Activated gamma-delta T cell treated with anti-CD3 and anti-CD28 coated beads, Interleukin-2, amount 50 U/mL, for 16 hours (primary cell): ENCODE data around the gene TNRC6A.
"Not testable (repeated sequence)": the region's sequence is repeated elsewhere in the genome, so short reads cannot be mapped to it uniquely, and the experiment has no call there.

Experiments
- DNase-seq: peaks from one replicate; pipeline ENCODE4 v3.0.0-alpha.2; 2020; ENCODE audit warnings: low read depth

Gene TNRC6A

GRCh38 chr16:24728011-24728410 is 1.4 kb upstream of the TNRC6A start:
- DNase-seq, result no peak

- DNase-seq, result no peak
Observed at GRCh38 chr16:24728891-24729242, 584 bp upstream of the TNRC6A start.

- peak; percentile 9 for DNase-seq
Observed at GRCh38 chr16:24729951-24730815, 732 bp downstream of the TNRC6A start.

GRCh38 chr16:24730914-24731313 is 1.5 kb downstream of the TNRC6A start:
- no peak for DNase-seq

GRCh38 chr16:24731722-24732419 is 2.4 kb downstream of the TNRC6A start:
- no peak for DNase-seq

- no peak for DNase-seq
Observed at GRCh38 chr16:24734382-24734781, 4.9 kb downstream of the TNRC6A start.

- DNase-seq, result no peak
Observed at GRCh38 chr16:24736758-24737157, 7.3 kb downstream of the TNRC6A start.

- DNase-seq, result no peak
Observed at GRCh38 chr16:24737391-24737871, 8.0 kb downstream of the TNRC6A start.

- DNase-seq, result no peak
Observed at GRCh38 chr16:24737916-24738594, 8.6 kb downstream of the TNRC6A start.

- no peak for DNase-seq
Observed at GRCh38 chr16:24738895-24739294, 9.4 kb downstream of the TNRC6A start.

- no peak for DNase-seq
Observed at GRCh38 chr16:24741862-24742261, 12.4 kb downstream of the TNRC6A start.

GRCh38 chr16:24742610-24743009 is 13.2 kb downstream of the TNRC6A start:
- DNase-seq, result not testable (repeated sequence)

- no peak for DNase-seq
Observed at GRCh38 chr16:24745391-24745790, 15.9 kb downstream of the TNRC6A start.

- DNase-seq, result no peak
Observed at GRCh38 chr16:24745791-24746190, 16.3 kb downstream of the TNRC6A start.

- no peak for DNase-seq
Observed at GRCh38 chr16:24747441-24747840, 18.0 kb downstream of the TNRC6A start.

GRCh38 chr16:24748242-24748641 is 18.8 kb downstream of the TNRC6A start:
- no peak for DNase-seq

GRCh38 chr16:24749310-24749709 is 19.9 kb downstream of the TNRC6A start:
- no peak for DNase-seq

GRCh38 chr16:24749872-24750271 is 20.4 kb downstream of the TNRC6A start:
- DNase-seq, result not testable (repeated sequence)

GRCh38 chr16:24753000-24753399 is 23.5 kb downstream of the TNRC6A start:
- no peak for DNase-seq

- no peak for DNase-seq
Observed at GRCh38 chr16:24753437-24753836, 24.0 kb downstream of the TNRC6A start.

GRCh38 chr16:24754543-24754942 is 25.1 kb downstream of the TNRC6A start:
- no peak for DNase-seq

GRCh38 chr16:24755201-24755874 is 25.9 kb downstream of the TNRC6A start:
- DNase-seq, result no peak
